H9 (cell line): ENCODE results near the gene COL3A1. TPM values are rescaled to one million over a fixed set of nuclear protein-coding genes. Genes with fewer than 3 reads are reported as not detected.

ENCODE experiments used
- DNase-seq: peaks from one replicate; pipeline ENCODE4 v3.0.0-alpha.2; 2017
- H2AFZ ChIP-seq: one replicate; pipeline ENCODE4 v1.6.1; 2013; ENCODE audit warnings: mild to moderate bottlenecking, low read length, control low read depth, moderate library complexity
- H2AK5ac ChIP-seq: 2 replicates; pipeline ENCODE4 v1.6.1; 2013; ENCODE audit warnings: low read length, control low read depth, mixed read lengths; ENCODE audit not compliant: insufficient read length
- H2BK120ac ChIP-seq: one replicate; pipeline ENCODE4 v1.6.1; 2013; ENCODE audit warnings: low read depth, mild to moderate bottlenecking, low read length, control low read depth, inconsistent platforms; ENCODE audit not compliant: poor library complexity, severe bottlenecking
- H2BK12ac ChIP-seq: 2 replicates; pipeline ENCODE4 v1.6.1; 2013; ENCODE audit warnings: low read length, control low read depth, mixed read lengths, low read depth; ENCODE audit not compliant: insufficient read length
- H2BK15ac ChIP-seq: 2 replicates; pipeline ENCODE4 v1.6.1; 2013; ENCODE audit warnings: low read depth, low read length, control low read depth
- H2BK20ac ChIP-seq: one replicate; pipeline ENCODE4 v1.6.1; 2013; ENCODE audit warnings: low read depth, mild to moderate bottlenecking, low read length, control low read depth, inconsistent platforms; ENCODE audit not compliant: poor library complexity, severe bottlenecking
- H2BK5ac ChIP-seq: 2 replicates; pipeline ENCODE4 v1.6.1; 2013; ENCODE audit warnings: low read length, control low read depth, mixed read lengths; ENCODE audit not compliant: insufficient read length
- H3K14ac ChIP-seq: 2 replicates; pipeline ENCODE4 v1.6.1; 2013; ENCODE audit warnings: low read length, control low read depth; ENCODE audit not compliant: insufficient read depth
- H3K18ac ChIP-seq: 2 replicates; pipeline ENCODE4 v1.6.1; 2013; ENCODE audit warnings: low read depth, mild to moderate bottlenecking, mixed read lengths, low read length, control low read depth; ENCODE audit not compliant: insufficient read length
- H3K23ac ChIP-seq: 2 replicates; pipeline ENCODE4 v1.6.1; 2013; ENCODE audit warnings: low read length, control low read depth, mixed read lengths, low read depth; ENCODE audit not compliant: insufficient read length
- H3K23me2 ChIP-seq: 2 replicates; pipeline ENCODE4 v1.6.1; 2013; ENCODE audit warnings: low read depth, mild to moderate bottlenecking, mixed read lengths, low read length, control low read depth; ENCODE audit not compliant: insufficient read length, poor library complexity, severe bottlenecking
- H3K27ac ChIP-seq: 2 replicates; pipeline ENCODE4 v1.5.1; 2013; ENCODE audit warnings: low read length, control low read depth, mixed read lengths, low read depth; ENCODE audit not compliant: insufficient read length
- H3K27me3 ChIP-seq: 2 replicates; pipeline ENCODE4 v1.6.1; 2013; ENCODE audit warnings: low read length, control low read depth, inconsistent platforms; ENCODE audit not compliant: insufficient read depth
- H3K4ac ChIP-seq: 2 replicates; pipeline ENCODE4 v1.6.1; 2013; ENCODE audit warnings: low read depth, mild to moderate bottlenecking, control low read depth, inconsistent platforms, low read length, moderate library complexity
- H3K4me1 ChIP-seq: 2 replicates; pipeline ENCODE4 v1.6.1; 2013; ENCODE audit warnings: low read length, control low read depth, inconsistent platforms; ENCODE audit not compliant: insufficient read depth
- H3K4me2 ChIP-seq: 2 replicates; pipeline ENCODE4 v1.6.1; 2013; ENCODE audit warnings: low read length, control low read depth, mixed read lengths; ENCODE audit not compliant: insufficient read length, insufficient read depth
- H3K56ac ChIP-seq: 2 replicates; pipeline ENCODE4 v1.6.1; 2013; ENCODE audit warnings: low read depth, mild to moderate bottlenecking, mixed read lengths, low read length, control low read depth; ENCODE audit not compliant: insufficient read length
- H3K79me1 ChIP-seq: 2 replicates; pipeline ENCODE4 v1.6.1; 2013; ENCODE audit warnings: low read depth, mild to moderate bottlenecking, moderate library complexity, low read length, control low read depth, inconsistent platforms; ENCODE audit not compliant: insufficient read depth, poor library complexity, severe bottlenecking
- H3K79me2 ChIP-seq: 2 replicates; pipeline ENCODE4 v1.6.1; 2013; ENCODE audit warnings: low read length, control low read depth, inconsistent platforms; ENCODE audit not compliant: insufficient read depth
- H3K9ac ChIP-seq: 2 replicates; pipeline ENCODE4 v1.6.1; 2013; ENCODE audit warnings: low read length, control low read depth, mixed read lengths; ENCODE audit not compliant: insufficient read length; ENCODE audit errors: extremely low read depth
- H3K9me3 ChIP-seq: one replicate; pipeline ENCODE4 v1.6.1; 2013; ENCODE audit warnings: low read depth, low read length, inconsistent platforms; ENCODE audit not compliant: control insufficient read depth
- H3T11ph ChIP-seq: one replicate; pipeline ENCODE4 v1.6.1; 2013; ENCODE audit warnings: mild to moderate bottlenecking, low read length, control low read depth, inconsistent platforms
- H4K20me1 ChIP-seq: one replicate; pipeline ENCODE4 v1.6.1; 2013; ENCODE audit not compliant: control insufficient read depth, insufficient read length, insufficient read depth
- H4K5ac ChIP-seq: 2 replicates; pipeline ENCODE4 v1.6.1; 2013; ENCODE audit warnings: low read depth, mild to moderate bottlenecking, mixed read lengths, low read length, control low read depth; ENCODE audit not compliant: insufficient read length
- H4K8ac ChIP-seq: replicated peaks from 2 replicates; pipeline ENCODE4 v1.6.1; 2013; ENCODE audit warnings: low read length, control low read depth, mixed read lengths, low read depth; ENCODE audit not compliant: insufficient read length
- H4K91ac ChIP-seq: 2 replicates; pipeline ENCODE4 v1.6.1; 2013; ENCODE audit warnings: low read depth, mild to moderate bottlenecking, moderate library complexity, mixed read lengths, low read length, control low read depth; ENCODE audit not compliant: insufficient read length
- H3K27ac Mint-ChIP-seq, 3 experiments: 2 replicates in 2 of 3; 3 replicates in 1 of 3; pipeline ENCODE4 v1.8.0; 2020 to 2021; ENCODE audit warnings: mixed read lengths in 3 of 3, mild to moderate bottlenecking in 1 of 3, moderate library complexity in 1 of 3
- H3K27me3 Mint-ChIP-seq: 2 replicates; pipeline ENCODE4 v1.8.0; 2021; ENCODE audit warnings: low read depth, mild to moderate bottlenecking, moderate library complexity, mixed read lengths
- H3K36me3 Mint-ChIP-seq, 3 experiments: 2 replicates in 2 of 3; 3 replicates in 1 of 3; pipeline ENCODE4 v1.8.0; 2020 to 2021; ENCODE audit warnings: low read depth in 3 of 3, mixed read lengths in 3 of 3; ENCODE audit not compliant: insufficient read depth in 1 of 3
- H3K4me1 Mint-ChIP-seq, 2 experiments: 2 replicates each; pipeline ENCODE4 v1.8.0; 2020; ENCODE audit warnings: mixed read lengths in 2 of 2
- H3K4me3 Mint-ChIP-seq, 2 experiments: 2 replicates in 1 of 2; 3 replicates in 1 of 2; pipeline ENCODE4 v1.8.0; 2020 to 2021; ENCODE audit warnings: mild to moderate bottlenecking in 2 of 2, mixed read lengths in 2 of 2, moderate library complexity in 1 of 2
- H3K9me3 Mint-ChIP-seq, 2 experiments: 2 replicates in 1 of 2; 3 replicates in 1 of 2; pipeline ENCODE4 v1.8.0; 2020; ENCODE audit warnings: mild to moderate bottlenecking in 2 of 2, mixed read lengths in 2 of 2, moderate library complexity in 1 of 2
- WGBS: extraction: QIAGEN DNeasy Blood & Tissue Kit; methylation state at CpG from one replicate; pipeline ENCODE4 v1.1.7; 2013; ENCODE audit warnings: missing lambda C conversion rate, low lambda C conversion rate, mixed read lengths; ENCODE audit not compliant: insufficient read length; ENCODE audit errors: extremely low coverage; 5-methylcytosine and 5-hydroxymethylcytosine counted together
- total RNA-seq: library from RNA; stranded (reverse); gene quantifications from 2 replicates; pipeline ENCODE4 v1.2.1, GENCODE V29; 2021
- TF ChIP-seq, protein P1 (sequence below): fragments of 200-600 bp; sonication (generic); conservative IDR thresholded peaks from 3 replicates; pipeline ENCODE4 v1.8.0; 2021; ENCODE audit warnings: antibody characterized with exemption, mild to moderate bottlenecking

COL3A1 gene
- total RNA-seq, 1 experiment from 2014 or later = not detected

DNA sequence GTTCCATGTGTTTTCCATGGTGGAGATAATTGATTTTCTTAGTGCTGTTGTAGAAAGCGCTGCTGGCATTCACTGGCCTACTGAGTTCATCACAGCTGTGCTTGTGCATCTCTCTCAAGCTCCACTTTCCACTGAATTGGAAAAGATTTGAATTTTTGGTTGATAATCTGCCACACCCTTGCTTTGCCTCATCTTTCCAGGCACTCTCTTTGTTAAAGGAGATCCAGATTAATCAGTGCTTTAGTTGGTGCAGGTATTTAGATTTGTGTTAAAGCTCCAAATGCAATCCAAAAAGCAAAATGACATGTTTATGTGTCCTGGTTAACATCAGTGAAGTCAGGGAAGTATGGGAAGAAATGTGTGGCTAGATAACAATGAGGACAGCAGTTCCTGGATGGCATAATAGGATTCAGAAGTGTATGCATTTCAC is 2.7 kb upstream of the COL3A1 start:
- no peak overlapping the region for H3K9ac ChIP-seq
- Mint-ChIP-seq H3K27ac (no peak overlapping the region; a peak in 1 of 7 replicates), H3K4me3 (no peak overlapping the region), H3K4me1 (peaks cover 4% of the 10 kb centered on the region in 2 experiments; a peak in 3 of 4 replicates), H3K27me3 (no peaks in the 10 kb centered on the region), H3K9me3 (no peaks in the 10 kb centered on the region), H3K36me3 (no peaks in the 10 kb centered on the region)
- H3K14ac ChIP-seq = no peak overlapping the region
- no peaks in the 10 kb centered on the region for H3K79me2 ChIP-seq
- H4K5ac ChIP-seq = no peak overlapping the region
- H3K18ac ChIP-seq = no peak overlapping the region
- no peak overlapping the region for H3K56ac ChIP-seq
- TF ChIP-seq, protein P1, sequence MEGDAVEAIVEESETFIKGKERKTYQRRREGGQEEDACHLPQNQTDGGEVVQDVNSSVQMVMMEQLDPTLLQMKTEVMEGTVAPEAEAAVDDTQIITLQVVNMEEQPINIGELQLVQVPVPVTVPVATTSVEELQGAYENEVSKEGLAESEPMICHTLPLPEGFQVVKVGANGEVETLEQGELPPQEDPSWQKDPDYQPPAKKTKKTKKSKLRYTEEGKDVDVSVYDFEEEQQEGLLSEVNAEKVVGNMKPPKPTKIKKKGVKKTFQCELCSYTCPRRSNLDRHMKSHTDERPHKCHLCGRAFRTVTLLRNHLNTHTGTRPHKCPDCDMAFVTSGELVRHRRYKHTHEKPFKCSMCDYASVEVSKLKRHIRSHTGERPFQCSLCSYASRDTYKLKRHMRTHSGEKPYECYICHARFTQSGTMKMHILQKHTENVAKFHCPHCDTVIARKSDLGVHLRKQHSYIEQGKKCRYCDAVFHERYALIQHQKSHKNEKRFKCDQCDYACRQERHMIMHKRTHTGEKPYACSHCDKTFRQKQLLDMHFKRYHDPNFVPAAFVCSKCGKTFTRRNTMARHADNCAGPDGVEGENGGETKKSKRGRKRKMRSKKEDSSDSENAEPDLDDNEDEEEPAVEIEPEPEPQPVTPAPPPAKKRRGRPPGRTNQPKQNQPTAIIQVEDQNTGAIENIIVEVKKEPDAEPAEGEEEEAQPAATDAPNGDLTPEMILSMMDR = no peak
- H3K79me1 ChIP-seq = no peaks in the 10 kb centered on the region
- WGBS = no CpG with 5 or more reads among the region's 1 CpG
- H2BK120ac ChIP-seq = no peak overlapping the region
- H2BK20ac ChIP-seq = no peak overlapping the region
- H3K27me3 ChIP-seq = no peaks in the 10 kb centered on the region
- no peak overlapping the region for H2BK5ac ChIP-seq
- no peaks in the 10 kb centered on the region for H3K9me3 ChIP-seq
- H2BK12ac ChIP-seq = no peak overlapping the region
- no peak for DNase-seq
- H4K91ac ChIP-seq = no peak overlapping the region
- H3K4ac ChIP-seq = no peak overlapping the region
- no peak overlapping the region for H3K4me2 ChIP-seq
- H3K27ac ChIP-seq = no peak overlapping the region
- H2BK15ac ChIP-seq = no peak overlapping the region
- H2AFZ ChIP-seq = no peak overlapping the region
- H3K23ac ChIP-seq = no peak overlapping the region
- no peaks in the 10 kb centered on the region for H4K20me1 ChIP-seq
- no peaks in the 10 kb centered on the region; the same call in 1 of the 2 replicates for H3K4me1 ChIP-seq
- H3K23me2 ChIP-seq = no peaks in the 10 kb centered on the region
- no peak overlapping the region for H3T11ph ChIP-seq
- no peak overlapping the region for H2AK5ac ChIP-seq
- no peak overlapping the region for H4K8ac ChIP-seq
